CD4-positive, CD25-positive, alpha-beta regulatory T cell (primary cell): ENCODE measurements around the gene NCF2. TPM values are rescaled to one million over a fixed set of nuclear protein-coding genes. Genes with fewer than 3 reads are reported as not detected.

ENCODE experiments used
- ATAC-seq, 2 donors: fragments of 150-1000 bp; cut with Tn5 transposase; one replicate each; pipeline ENCODE4 v1.10.0; 2021; ENCODE audit warnings: low read depth in 2 of 2, moderate number of reproducible peaks in 2 of 2, moderate library complexity in 1 of 2
- DNase-seq, 3 donors: peaks; one replicate each; pipeline versions ENCODE4 v3.0.0 to v3.0.0-alpha.2; 2012 to 2022; ENCODE audit warnings: mixed read lengths in 1 of 3
- H3K27ac ChIP-seq: one replicate; pipeline ENCODE4 v1.7.0; 2013; ENCODE audit warnings: mild to moderate bottlenecking, low read length; ENCODE audit not compliant: insufficient read depth, poor library complexity, severe bottlenecking
- H3K27me3 ChIP-seq: one replicate; pipeline ENCODE4 v1.7.0; 2013; ENCODE audit warnings: low read length; ENCODE audit not compliant: control insufficient read depth, insufficient read depth
- H3K36me3 ChIP-seq: one replicate; pipeline ENCODE4 v1.7.0; 2013; ENCODE audit warnings: mild to moderate bottlenecking, low read length, moderate library complexity; ENCODE audit not compliant: control insufficient read depth, insufficient read depth
- H3K4me1 ChIP-seq: 2 replicates; pipeline ENCODE4 v1.7.0; 2013; ENCODE audit warnings: mild to moderate bottlenecking, low read length; ENCODE audit not compliant: insufficient read depth, control insufficient read depth, poor library complexity, severe bottlenecking
- H3K4me3 ChIP-seq: one replicate; pipeline ENCODE4 v1.7.0; 2013; ENCODE audit warnings: low read depth, mild to moderate bottlenecking, low read length, moderate library complexity
- H3K9me3 ChIP-seq, 2 experiments: 1 replicate in 1 of 2; 2 replicates in 1 of 2; pipeline ENCODE4 v1.7.0; 2013; ENCODE audit warnings: low read length in 2 of 2, mild to moderate bottlenecking in 1 of 2, moderate library complexity in 1 of 2; ENCODE audit not compliant: control insufficient read depth in 2 of 2
- H3K27ac Mint-ChIP-seq, 3 donors: one replicate each; pipeline ENCODE4 v1.8.0; 2020 to 2022; ENCODE audit warnings: mild to moderate bottlenecking in 3 of 3, mixed read lengths in 3 of 3, moderate library complexity in 2 of 3
- H3K27me3 Mint-ChIP-seq: one replicate; pipeline ENCODE4 v1.8.0; 2022; ENCODE audit warnings: mild to moderate bottlenecking, mixed read lengths
- H3K36me3 Mint-ChIP-seq: one replicate; pipeline ENCODE4 v1.8.0; 2020; ENCODE audit warnings: mixed read lengths
- H3K4me1 Mint-ChIP-seq, 4 donors: one replicate each; pipeline ENCODE4 v1.8.0; 2020 to 2022; ENCODE audit warnings: mixed read lengths in 4 of 4, mild to moderate bottlenecking in 1 of 4
- H3K4me3 Mint-ChIP-seq, 4 donors: one replicate each; pipeline ENCODE4 v1.8.0; 2020 to 2022; ENCODE audit warnings: mild to moderate bottlenecking in 4 of 4, mixed read lengths in 4 of 4, moderate library complexity in 3 of 4
- H3K9me3 Mint-ChIP-seq, 7 donors: one replicate each; pipeline ENCODE4 v1.8.0; 2020 to 2022; ENCODE audit warnings: mixed read lengths in 7 of 7, mild to moderate bottlenecking in 3 of 7, moderate library complexity in 2 of 7
- polyA plus RNA-seq, 4 donors: library from polyadenylated mRNA; unstranded; fragments of 300-500 nt; fragmentation: Illumina TruSeq; gene quantifications; one replicate each; pipeline ENCODE4 v1.2.3, GENCODE V29; 2021
- total RNA-seq: library from RNA; stranded (reverse); gene quantifications from one replicate; pipeline ENCODE4 v1.2.3, GENCODE V29; 2022

NCF2 gene
- total and polyA plus RNA-seq, 5 donors from 2014 or later = 2.8 to 20.0 (median 7.8) TPM

GRCh38 chr1:183533617-183534174 lies 56.6 kb downstream of the NCF2 start:
- Mint-ChIP-seq H3K4me3 (no peak overlapping the region), H3K27me3 (no peaks in the 10 kb centered on the region), H3K36me3 (peaks cover 33% of the 10 kb centered on the region), H3K27ac (peak overlapping the region in 2 of 3 donors; percentile 32 to 42), H3K4me1 (peaks cover 0 to 4% (median 0%) of the 10 kb centered on the region in 4 donors), H3K9me3 (no peaks in the 10 kb centered on the region)
- no peak overlapping the region for H3K27ac ChIP-seq
- no peaks in the 10 kb centered on the region for H3K4me1 ChIP-seq
- ATAC-seq (no peak), DNase-seq (no peak)
- H3K9me3 ChIP-seq = no peaks in the 10 kb centered on the region
- H3K27me3 ChIP-seq = no peaks in the 10 kb centered on the region
- peaks cover 84% of the 10 kb centered on the region for H3K36me3 ChIP-seq
- no peak overlapping the region for H3K4me3 ChIP-seq

- no peaks in the 10 kb centered on the region for H3K9me3 ChIP-seq
- no peak overlapping the region for H3K27ac Mint-ChIP-seq
- H3K27me3 Mint-ChIP-seq = no peaks in the 10 kb centered on the region
- no peaks in the 10 kb centered on the region for H3K4me1 ChIP-seq
- no peak overlapping the region for H3K4me3 Mint-ChIP-seq
- H3K36me3 ChIP-seq = peaks cover 80% of the 10 kb centered on the region
- peaks cover 0 to 8% (median 2%) of the 10 kb centered on the region in 4 donors for H3K4me1 Mint-ChIP-seq
- no peaks in the 10 kb centered on the region for H3K9me3 Mint-ChIP-seq
- H3K36me3 Mint-ChIP-seq = peaks cover 28% of the 10 kb centered on the region
- H3K4me3 ChIP-seq = no peak overlapping the region
- no peaks in the 10 kb centered on the region for H3K27me3 ChIP-seq
- H3K27ac ChIP-seq = no peak overlapping the region
- ATAC-seq = no peak
- no peak for DNase-seq
Measured at GRCh38 chr1:183528577-183528976, 61.7 kb downstream of the NCF2 start.

DNA sequence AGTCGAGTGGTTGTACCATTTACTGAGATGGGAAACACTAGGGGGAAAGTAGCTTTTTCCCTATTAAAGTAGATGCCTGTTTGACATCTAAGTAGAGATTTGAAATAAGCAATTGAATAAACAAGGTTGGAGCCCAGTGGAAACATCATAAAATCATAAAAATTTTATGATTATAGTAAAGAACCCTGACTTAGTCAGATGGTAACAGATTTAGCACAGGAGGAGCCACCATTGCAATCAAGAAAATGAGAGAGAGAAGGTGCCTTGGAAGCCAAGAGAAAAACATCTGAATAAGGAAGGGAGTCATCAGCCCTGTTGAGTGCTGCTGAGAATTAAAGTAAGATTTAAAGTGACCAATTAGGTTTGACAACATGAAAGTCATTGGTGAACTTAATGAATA lies 68.2 kb downstream of the NCF2 start:
- H3K36me3 ChIP-seq = peaks cover 61% of the 10 kb centered on the region
- DNase-seq = no peak
- H3K4me1 ChIP-seq = no peaks in the 10 kb centered on the region
- H3K27me3 ChIP-seq = no peaks in the 10 kb centered on the region
- H3K9me3 Mint-ChIP-seq = no peaks in the 10 kb centered on the region
- H3K27ac ChIP-seq = no peak overlapping the region
- H3K27me3 Mint-ChIP-seq = no peaks in the 10 kb centered on the region
- peaks cover 37% of the 10 kb centered on the region for H3K36me3 Mint-ChIP-seq
- H3K9me3 ChIP-seq = no peaks in the 10 kb centered on the region
- H3K4me3 Mint-ChIP-seq = no peak overlapping the region
- peaks cover 2 to 11% (median 6%) of the 10 kb centered on the region in 4 donors for H3K4me1 Mint-ChIP-seq
- ATAC-seq = no peak
- H3K27ac Mint-ChIP-seq = peak overlapping the region in 2 of 3 donors; percentile 35 to 71
- no peak overlapping the region for H3K4me3 ChIP-seq

GRCh38 chr1:183520379-183520778 lies 69.9 kb downstream of the NCF2 start:
- no peaks in the 10 kb centered on the region for H3K9me3 ChIP-seq
- H3K27ac Mint-ChIP-seq = no peak overlapping the region
- no peaks in the 10 kb centered on the region for H3K4me1 ChIP-seq
- peaks cover 37% of the 10 kb centered on the region for H3K36me3 Mint-ChIP-seq
- H3K27me3 Mint-ChIP-seq = no peaks in the 10 kb centered on the region
- H3K36me3 ChIP-seq = peaks cover 65% of the 10 kb centered on the region
- no peak for ATAC-seq
- H3K4me1 Mint-ChIP-seq = peaks cover 2 to 13% (median 6%) of the 10 kb centered on the region in 4 donors
- no peak for DNase-seq
- no peak overlapping the region for H3K27ac ChIP-seq
- no peaks in the 10 kb centered on the region for H3K27me3 ChIP-seq
- no peak overlapping the region for H3K4me3 Mint-ChIP-seq
- no peaks in the 10 kb centered on the region for H3K9me3 Mint-ChIP-seq
- H3K4me3 ChIP-seq = no peak overlapping the region

DNA sequence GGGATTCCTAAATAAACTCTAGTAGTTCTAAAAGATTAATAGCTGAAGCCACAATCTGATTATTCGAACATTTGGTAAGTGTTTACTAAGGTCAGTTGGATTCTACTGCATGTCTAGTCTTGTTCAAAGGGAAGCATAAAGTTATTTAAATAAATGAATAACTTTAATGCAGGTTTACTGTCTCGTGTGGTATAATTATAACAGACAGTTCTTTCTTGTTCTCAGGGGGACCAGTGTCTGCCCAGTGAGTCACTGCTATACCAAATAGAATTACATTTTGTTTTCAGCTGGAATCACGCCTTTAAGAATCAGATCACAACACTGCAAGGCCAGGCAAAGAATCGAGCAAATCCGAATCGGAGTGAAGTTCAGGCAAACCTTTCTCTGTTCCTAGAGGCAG lies 72.9 kb downstream of the NCF2 start:
- H3K4me1 Mint-ChIP-seq = peaks cover 8 to 22% (median 11%) of the 10 kb centered on the region in 4 donors
- H3K9me3 Mint-ChIP-seq = no peaks in the 10 kb centered on the region
- DNase-seq = no peak
- H3K4me3 ChIP-seq = no peak overlapping the region
- ATAC-seq = no peak
- H3K9me3 ChIP-seq = no peaks in the 10 kb centered on the region
- H3K27ac ChIP-seq = no peak overlapping the region
- H3K27me3 Mint-ChIP-seq = no peaks in the 10 kb centered on the region
- H3K27me3 ChIP-seq = no peaks in the 10 kb centered on the region
- no peaks in the 10 kb centered on the region for H3K4me1 ChIP-seq
- peaks cover 29% of the 10 kb centered on the region for H3K36me3 Mint-ChIP-seq
- peaks cover 54% of the 10 kb centered on the region for H3K36me3 ChIP-seq
- peak overlapping the region in 1 of 3 donors; percentile 38 for H3K27ac Mint-ChIP-seq
- no peak overlapping the region for H3K4me3 Mint-ChIP-seq

DNA sequence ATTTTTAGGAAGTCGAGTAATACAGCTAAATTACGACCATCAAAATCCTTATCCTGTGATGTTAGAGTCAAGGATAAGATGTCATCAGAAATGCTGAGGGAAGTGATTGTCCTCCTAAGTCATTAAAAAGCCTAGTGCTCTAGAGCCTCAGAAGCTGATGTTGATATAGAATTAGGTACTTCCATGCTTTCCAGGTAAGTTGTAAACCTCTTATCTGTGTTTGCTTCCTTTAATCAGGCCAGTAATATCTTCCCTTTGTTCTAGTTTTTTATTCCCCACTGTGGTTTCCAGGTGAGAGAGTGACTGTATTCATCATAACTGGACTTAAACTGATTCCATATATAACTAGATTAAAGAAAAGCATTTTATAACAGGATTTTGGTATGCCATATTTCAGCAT lies 73.5 kb downstream of the NCF2 start:
- DNase-seq (no peak), ATAC-seq (no peak)
- H3K4me3 ChIP-seq = no peak overlapping the region
- Mint-ChIP-seq H3K36me3 (peaks cover 23% of the 10 kb centered on the region), H3K27me3 (no peaks in the 10 kb centered on the region), H3K4me1 (peaks cover 9 to 24% (median 14%) of the 10 kb centered on the region in 4 donors), H3K27ac (no peak overlapping the region), H3K4me3 (no peak overlapping the region), H3K9me3 (no peaks in the 10 kb centered on the region)
- no peaks in the 10 kb centered on the region for H3K4me1 ChIP-seq
- no peaks in the 10 kb centered on the region for H3K27me3 ChIP-seq
- H3K36me3 ChIP-seq = peaks cover 51% of the 10 kb centered on the region
- no peaks in the 10 kb centered on the region for H3K9me3 ChIP-seq
- H3K27ac ChIP-seq = no peak overlapping the region

DNA sequence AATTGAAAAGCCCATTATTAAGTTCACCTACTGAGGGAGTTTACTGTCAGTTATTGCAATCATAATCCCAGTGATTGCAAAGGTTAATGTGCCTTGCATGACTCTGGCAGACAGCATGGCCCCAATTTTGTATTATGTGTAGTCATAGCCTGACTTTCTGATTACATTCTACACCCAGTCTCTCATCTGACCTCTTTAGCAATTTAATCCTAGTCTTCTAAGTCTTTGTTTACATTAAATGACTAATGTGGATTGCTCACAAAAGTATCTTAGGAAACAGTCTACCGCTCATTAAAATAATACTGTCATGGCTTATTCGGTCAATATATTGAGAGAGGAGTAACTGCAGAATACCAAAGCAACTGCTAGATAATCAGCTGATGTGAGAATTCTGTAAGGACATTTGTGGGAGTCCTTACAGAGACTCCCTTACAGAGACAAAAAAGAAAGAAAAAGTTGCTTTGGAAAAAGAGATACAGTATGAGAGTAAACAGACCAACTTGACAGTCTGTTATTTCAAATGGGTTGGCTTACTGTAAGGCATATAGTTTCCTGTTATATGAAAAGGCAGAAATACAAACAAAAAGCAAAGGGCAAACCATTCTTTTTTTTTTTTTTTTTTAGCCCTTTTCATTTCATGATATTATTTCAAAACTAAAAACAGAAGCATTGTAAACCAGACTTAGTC lies 75.1 kb downstream of the NCF2 start:
- Histone ChIP-seq H3K27me3 (no peaks in the 10 kb centered on the region), H3K27ac (no peak overlapping the region), H3K36me3 (peaks cover 41% of the 10 kb centered on the region), H3K9me3 (no peaks in the 10 kb centered on the region), H3K4me3 (no peak overlapping the region), H3K4me1 (no peaks in the 10 kb centered on the region)
- Mint-ChIP-seq H3K36me3 (peaks cover 17% of the 10 kb centered on the region), H3K27me3 (no peaks in the 10 kb centered on the region), H3K4me3 (no peak overlapping the region), H3K27ac (peak overlapping the region in 1 of 3 donors; percentile 60), H3K4me1 (peaks cover 18 to 31% (median 22%) of the 10 kb centered on the region in 4 donors), H3K9me3 (peaks cover 0 to 2% (median 0%) of the 10 kb centered on the region in 7 donors)
- DNase-seq = no peak
- ATAC-seq = no peak

GRCh38 chr1:183514235-183514634 lies 76.0 kb downstream of the NCF2 start:
- peaks cover 0 to 2% (median 0%) of the 10 kb centered on the region in 7 donors for H3K9me3 Mint-ChIP-seq
- no peaks in the 10 kb centered on the region for H3K27me3 Mint-ChIP-seq
- Histone ChIP-seq H3K36me3 (peaks cover 36% of the 10 kb centered on the region), H3K9me3 (no peaks in the 10 kb centered on the region), H3K27ac (no peak overlapping the region), H3K27me3 (no peaks in the 10 kb centered on the region), H3K4me1 (no peaks in the 10 kb centered on the region), H3K4me3 (no peak overlapping the region)
- no peak overlapping the region for H3K4me3 Mint-ChIP-seq
- H3K36me3 Mint-ChIP-seq = peaks cover 17% of the 10 kb centered on the region
- H3K27ac Mint-ChIP-seq = no peak overlapping the region
- ATAC-seq = no peak
- peaks cover 21 to 40% (median 26%) of the 10 kb centered on the region in 4 donors for H3K4me1 Mint-ChIP-seq
- no peak for DNase-seq
